ENCODE results near the gene OR51A2. TPM values are rescaled to one million over a fixed set of nuclear protein-coding genes. Genes with fewer than 3 reads are reported as not detected.

OR51A2 gene
- total RNA-seq, 1 donor from 2014 or later: not detected

GRCh38 chr11:4919250-4919649 is 36.3 kb downstream of the OR51A2 start, which contains the start of gene OR51G2:
Gene OR51G2 (minus strand): TSS chr11:4919350. CDS start chr11:4915663, 3,687 bp downstream.
- H3K4me3 ChIP-seq: no peak within 1 kb of the TSS
- no peaks in the 10 kb centered on the region for H3K9me3 ChIP-seq
- no peak within 1 kb of the TSS for H3K27ac ChIP-seq
- no peaks in the 10 kb centered on the region for H3K36me3 ChIP-seq
- H3K27me3 ChIP-seq: no peaks in the 10 kb centered on the region
- DNase-seq (ENCODE audit: low spot score in 2 of 2): no peak
- H3K4me1 ChIP-seq: no peaks in the 10 kb centered on the region
- no peak for TF ChIP-seq CTCF (IDR thresholded peaks at IDR 0.05)
- intact Hi-C loops (cut with DNase I): no loop called here

GRCh38 chr11:4916581-4916980 is 38.9 kb downstream of the OR51A2 start:
- Histone ChIP-seq H3K27ac (no peak overlapping the region), H3K4me1 (no peaks in the 10 kb centered on the region), H3K9me3 (no peaks in the 10 kb centered on the region), H3K36me3 (no peaks in the 10 kb centered on the region), H3K27me3 (no peaks in the 10 kb centered on the region), H3K4me3 (no peak overlapping the region)
- no peak for TF ChIP-seq CTCF (IDR thresholded peaks at IDR 0.05)
- no peak for DNase-seq (ENCODE audit: low spot score in 2 of 2)
- intact Hi-C loops (cut with DNase I): no loop called here

Other genes with a start within 250 kb of the OR51A2 start
- not detected for gene OR51F1, start 185.8 kb downstream of the OR51A2 start, total RNA-seq
- gene OR52R1, start 151.3 kb downstream of the OR51A2 start, total RNA-seq: not detected
- gene OR51F2, start 134.4 kb downstream of the OR51A2 start, total RNA-seq: not detected
- gene OR51S1, start 106.5 kb downstream of the OR51A2 start, total RNA-seq: not detected
- gene OR51T1, start 73.8 kb downstream of the OR51A2 start, total RNA-seq: not detected
- gene OR51A7, start 51.9 kb downstream of the OR51A2 start, total RNA-seq: not detected
- not detected for gene OR51G2, start 36.4 kb downstream of the OR51A2 start, total RNA-seq
- not detected for gene OR51G1, start 31.4 kb downstream of the OR51A2 start, total RNA-seq
- not detected for gene OR51A4, start 8.1 kb downstream of the OR51A2 start, total RNA-seq
- gene OR51L1, start 39.1 kb upstream of the OR51A2 start, total RNA-seq: not detected
- gene OR52J3, start 90.8 kb upstream of the OR51A2 start, total RNA-seq: not detected
- gene OR52E2, start 103.9 kb upstream of the OR51A2 start, total RNA-seq: not detected
- not detected for gene OR52E1, start 113.9 kb upstream of the OR51A2 start, total RNA-seq
- not detected for gene OR52A5, start 182.6 kb upstream of the OR51A2 start, total RNA-seq
- gene OR52A1, start 199.0 kb upstream of the OR51A2 start, total RNA-seq: not detected
- gene OR51V1, start 245.0 kb upstream of the OR51A2 start, total RNA-seq: not detected

Measured in ascending aorta (tissue), 2 donors.